Measurements from ENCODE around the gene COL25A1.
"Not testable (repeated sequence)": the region's sequence is repeated elsewhere in the genome, so short reads cannot be mapped to it uniquely, and the experiment has no call there.

COL25A1 gene

DNA sequence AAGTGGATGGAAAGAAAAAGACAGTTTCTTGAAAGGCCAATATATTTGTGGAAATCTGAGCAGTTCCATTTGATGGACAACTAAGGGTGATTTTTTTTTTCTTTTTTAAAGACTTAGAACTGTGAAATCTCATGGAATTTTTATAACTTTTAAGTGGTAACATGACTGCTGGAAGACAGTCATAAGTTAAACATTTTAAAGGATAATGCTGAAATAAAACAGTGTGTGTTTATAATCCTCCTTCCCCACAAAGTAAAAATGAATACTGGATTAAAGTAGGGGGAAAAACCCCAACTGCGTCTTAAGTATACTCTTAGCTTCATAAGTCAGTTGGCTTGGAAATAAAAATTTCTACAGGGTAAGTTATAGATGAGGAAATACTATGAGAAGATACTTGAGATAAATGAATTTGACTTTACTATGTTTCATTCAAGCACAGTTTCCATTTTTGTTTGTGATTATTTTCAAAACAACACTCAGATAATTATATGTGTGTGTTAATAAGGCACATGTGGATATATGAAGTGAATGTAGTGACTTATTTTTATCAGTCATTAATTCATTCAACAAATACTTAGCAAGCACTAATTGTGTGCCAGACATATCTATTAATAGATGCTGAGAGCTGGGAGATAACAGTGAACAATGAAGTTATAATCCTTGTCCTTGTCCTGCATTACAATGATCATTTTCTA is 410.4 kb downstream of the COL25A1 start:
- DNase-seq: no peak

DNA sequence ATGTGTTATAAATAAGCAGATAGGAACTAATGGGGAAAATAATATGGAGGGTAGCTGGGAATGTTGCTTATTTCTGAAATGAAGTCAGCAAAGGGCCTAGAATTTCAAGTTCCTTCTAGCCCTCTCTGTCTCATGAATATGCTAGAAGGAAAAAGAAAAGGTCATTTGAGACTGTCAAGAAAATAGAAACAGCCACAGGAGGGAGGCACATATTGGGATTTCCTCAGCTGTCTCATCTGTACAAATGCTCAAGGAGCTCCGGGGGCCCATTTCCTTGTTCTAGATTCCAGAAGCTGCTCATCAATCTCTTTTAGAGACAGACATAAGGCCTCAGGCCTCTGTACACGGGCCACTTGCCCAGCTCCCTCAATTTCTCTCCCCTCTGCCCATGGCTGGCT is 412.0 kb downstream of the COL25A1 start:
- DNase-seq: no peak

GRCh38 chr4:108889696-108890483 is 412.6 kb downstream of the COL25A1 start:
- DNase-seq: no peak

- DNase-seq: no peak
Measured at GRCh38 chr4:108888769-108889168, 413.7 kb downstream of the COL25A1 start.

DNA sequence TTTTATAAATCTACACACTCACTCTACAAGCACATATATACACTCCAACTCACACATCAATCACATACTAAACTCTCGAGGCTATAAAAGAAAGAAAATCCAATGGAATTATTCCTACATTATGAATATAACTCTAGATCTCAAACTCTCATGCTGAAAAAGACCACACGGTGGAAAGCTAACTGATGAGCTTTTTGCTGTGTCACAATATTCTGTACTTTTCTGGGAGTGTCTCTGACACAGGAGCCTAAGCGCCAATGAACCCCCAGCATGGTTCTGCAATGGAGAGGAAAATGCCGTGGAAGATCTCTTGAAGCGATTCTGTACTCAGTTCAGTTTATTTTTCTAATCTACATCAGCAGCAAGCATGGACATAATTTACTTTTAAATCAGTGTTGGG is 415.4 kb downstream of the COL25A1 start:
- DNase-seq: no peak

GRCh38 chr4:108885211-108885610 is 417.2 kb downstream of the COL25A1 start:
- DNase-seq: no peak

- DNase-seq: no peak
Measured at GRCh38 chr4:108884596-108884995, 417.9 kb downstream of the COL25A1 start.

DNA sequence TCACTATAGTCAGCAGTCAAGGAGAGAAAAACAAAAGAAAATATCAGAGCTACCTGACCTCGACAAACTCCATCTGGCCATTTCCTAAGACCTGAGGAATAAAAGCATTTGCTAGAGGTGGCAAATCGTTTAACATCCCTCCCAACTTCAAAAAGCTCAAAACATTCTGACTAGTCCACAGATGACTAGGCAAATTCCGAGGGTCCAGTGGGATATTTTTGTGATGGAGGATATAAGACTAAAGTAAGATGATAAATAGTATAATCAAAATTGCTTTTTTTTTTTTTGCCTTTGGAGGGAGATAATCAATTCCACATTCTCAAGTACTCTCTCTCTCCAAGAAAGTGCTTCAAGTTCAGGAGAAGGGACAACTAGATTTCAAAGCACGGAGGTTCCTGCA is 420.5 kb downstream of the COL25A1 start:
- DNase-seq: no peak

- no peak for DNase-seq
Measured at GRCh38 chr4:108881190-108881589, 421.3 kb downstream of the COL25A1 start.

- DNase-seq: no peak
Measured at GRCh38 chr4:108878806-108879205, 423.7 kb downstream of the COL25A1 start.

GRCh38 chr4:108877821-108878220 is 424.6 kb downstream of the COL25A1 start:
- no peak for DNase-seq

- no peak for DNase-seq
Measured at GRCh38 chr4:108874806-108875205, 427.7 kb downstream of the COL25A1 start.

- not testable (repeated sequence) for DNase-seq
Measured at GRCh38 chr4:108869970-108870369, 432.5 kb downstream of the COL25A1 start.

DNA sequence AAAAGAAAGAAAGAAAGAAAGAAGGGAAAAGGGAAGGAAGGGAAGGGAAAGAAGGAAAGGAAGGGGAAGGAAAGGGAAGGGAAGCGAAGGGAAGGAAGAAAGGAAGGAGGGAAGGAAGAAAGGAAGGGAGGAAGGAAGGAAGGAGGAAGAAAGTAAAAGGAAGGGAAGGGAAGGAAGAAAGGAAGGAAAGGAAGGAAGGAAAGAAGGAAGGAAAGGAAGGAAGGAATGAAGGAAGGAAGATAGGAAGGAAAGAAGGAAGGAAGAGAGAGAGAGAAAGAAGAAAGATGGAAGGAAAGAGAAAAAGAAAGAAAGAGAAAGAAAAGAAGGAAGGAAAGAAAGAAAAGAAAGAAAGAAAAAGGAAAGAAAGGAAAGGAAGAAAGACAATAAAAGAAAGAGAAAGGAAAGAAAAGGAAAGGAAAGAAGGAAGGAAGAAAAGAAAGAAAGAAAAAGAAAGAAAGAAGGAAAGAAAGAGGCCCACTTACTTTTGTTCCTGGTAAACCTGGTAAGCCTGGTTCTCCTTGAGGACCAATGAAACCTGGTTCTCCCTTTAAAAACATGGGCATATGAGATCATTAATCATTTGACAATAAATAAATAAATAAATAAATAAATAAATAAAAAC is 433.7 kb downstream of the COL25A1 start:
- DNase-seq: no peak

DNA sequence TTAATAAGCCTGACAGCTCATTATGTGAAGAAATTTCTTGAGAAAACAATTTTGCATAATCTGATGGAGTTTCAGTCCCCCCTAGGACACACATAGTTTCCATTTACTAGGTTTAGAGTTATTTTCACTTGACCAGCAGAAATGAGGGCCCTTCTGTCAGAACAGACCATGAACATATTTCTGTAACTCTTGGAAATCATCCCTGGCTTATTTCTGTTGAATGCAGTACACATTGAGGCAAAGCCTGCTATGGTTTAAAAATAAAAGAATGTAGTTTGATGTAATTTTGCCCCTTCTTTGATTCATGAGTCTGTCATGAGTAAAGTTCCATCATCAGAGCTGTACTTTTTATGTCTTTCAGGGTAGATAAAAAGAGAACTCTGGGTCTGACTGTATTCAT is 435.0 kb downstream of the COL25A1 start:
- DNase-seq: no peak

GRCh38 chr4:108861334-108861733 is 441.1 kb downstream of the COL25A1 start:
- DNase-seq: no peak

- no peak for DNase-seq
Measured at GRCh38 chr4:108854786-108855185, 447.7 kb downstream of the COL25A1 start.

DNA sequence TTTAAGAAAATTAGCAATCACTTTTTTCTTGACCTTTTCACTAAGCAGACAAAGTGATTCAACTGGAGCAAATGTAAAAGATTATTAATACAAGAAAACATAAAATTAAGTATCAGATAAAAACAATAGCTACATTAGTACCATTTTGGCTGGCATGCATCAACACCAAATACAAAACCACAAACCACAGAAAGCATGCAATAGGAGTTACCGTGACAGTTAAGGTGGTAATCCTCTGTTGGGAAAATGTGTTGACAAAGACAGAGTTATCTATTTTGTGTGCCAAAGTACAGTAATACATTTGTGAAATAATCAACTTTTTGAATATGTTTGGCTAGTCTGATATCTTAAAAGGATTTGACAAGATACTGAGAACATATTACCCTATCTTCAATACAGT is 449.8 kb downstream of the COL25A1 start:
- DNase-seq: no peak

GRCh38 chr4:108851366-108851765 is 451.1 kb downstream of the COL25A1 start:
- DNase-seq: no peak

GRCh38 chr4:108850219-108850649 is 452.2 kb downstream of the COL25A1 start:
- no peak for DNase-seq

GRCh38 chr4:108849611-108850168 is 452.8 kb downstream of the COL25A1 start:
- DNase-seq: no peak

DNA sequence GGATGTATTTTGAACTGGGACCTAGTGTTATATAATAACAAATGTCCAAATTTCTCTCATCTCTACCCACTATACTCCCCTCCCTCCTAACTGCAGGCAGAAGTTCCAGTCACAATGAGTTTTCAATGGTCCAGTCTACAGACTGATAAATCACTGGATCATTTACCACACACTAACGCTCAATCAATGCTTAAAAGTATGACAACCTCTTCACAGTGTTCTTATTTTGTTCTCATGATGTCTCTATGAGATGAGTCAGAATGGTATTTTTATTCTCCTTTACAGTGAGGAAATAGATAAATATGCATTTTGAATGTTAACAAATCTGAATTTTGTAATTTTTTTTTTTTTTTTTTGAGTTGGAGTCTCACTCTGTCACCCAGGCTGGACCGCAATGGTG is 455.9 kb downstream of the COL25A1 start:
- DNase-seq: no peak

DNA sequence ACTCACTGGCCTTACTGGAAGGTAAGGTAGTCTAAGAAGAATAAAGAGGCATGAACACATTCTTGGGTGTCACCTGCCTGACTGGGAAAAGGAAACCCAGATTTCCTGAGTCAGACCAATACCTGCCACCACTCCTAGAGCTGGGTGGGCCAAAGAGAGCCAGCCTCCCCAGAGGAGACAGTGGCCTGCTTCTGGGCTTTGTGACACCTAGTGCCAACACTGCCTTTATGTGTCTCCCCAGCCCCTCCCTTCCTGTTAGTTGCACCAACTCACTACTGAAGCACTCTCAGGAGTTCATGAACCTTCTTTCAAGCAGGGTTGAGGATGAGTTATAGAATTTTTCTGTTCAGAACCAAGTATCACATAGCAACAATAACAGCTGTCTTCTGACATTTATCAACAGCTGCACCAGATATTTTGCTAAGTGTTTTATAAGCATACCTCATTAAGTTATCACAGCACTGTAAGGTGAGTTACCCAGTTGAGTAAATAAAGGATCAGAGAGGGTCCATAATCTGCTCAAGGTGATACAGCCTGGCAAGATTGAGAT is 462.0 kb downstream of the COL25A1 start:
- DNase-seq: no peak
